B cell (primary cell): ENCODE measurements around the gene ATP8B2. TPM values are rescaled to one million over a fixed set of nuclear protein-coding genes. Genes with fewer than 3 reads are reported as not detected.
A peak's percentile ranks its signal among the peaks of the same experiment; 100 is the strongest.

Experiments
- ATAC-seq: fragments of 200-7000 bp; cut with Tn5 transposase; one replicate; pipeline ENCODE4 v1.10.0; 2021; ENCODE audit warnings: low read depth, mild to moderate bottlenecking, moderate number of reproducible peaks, moderate library complexity
- CTCF ChIA-PET: fragments of 350-600 bp; sonication (Branson Sonifier 250); formaldehyde crosslinking; loops from one replicate; lab custom pipeline; 2021; ENCODE audit warnings: antibody characterized with exemption, inconsistent platforms; lab: Charles Lee
- POLR2A ChIA-PET: fragments of 350-600 bp; sonication (Branson Sonifier 250); formaldehyde crosslinking; loops from one replicate; lab custom pipeline; 2021; ENCODE audit warnings: antibody characterized with exemption; lab: Charles Lee
- DNase-seq: peaks from one replicate; pipeline ENCODE4 v3.0.0; 2013
- H2AFZ ChIP-seq: 2 replicates; pipeline ENCODE4 v1.6.1; 2012; ENCODE audit warnings: mild to moderate bottlenecking, low read depth, low read length; ENCODE audit not compliant: insufficient read depth, poor library complexity, severe bottlenecking
- H3K27ac ChIP-seq, 2 donors: 1 replicate in 1 of 2; 2 replicates in 1 of 2; pipeline ENCODE4 v1.5.1; 2012 to 2013; ENCODE audit warnings: low read length in 2 of 2, mild to moderate bottlenecking in 2 of 2, moderate library complexity in 1 of 2
- H3K27me3 ChIP-seq, 4 experiments: fragments of 200-600 bp in 1 of 4; sonication (generic) in 1 of 4; replicated peaks in 1 of 4; 1 replicate in 2 of 4; 2 replicates in 2 of 4; pipeline versions ENCODE4 v1.6.1 to v1.7.0; 2013 to 2016; ENCODE audit warnings: low read length in 3 of 4, mild to moderate bottlenecking in 2 of 4, mixed read lengths in 1 of 4, moderate library complexity in 1 of 4; ENCODE audit not compliant: insufficient read depth in 4 of 4, control insufficient read depth in 3 of 4; ENCODE audit errors: control extremely low read depth in 1 of 4
- H3K36me3 ChIP-seq, 2 experiments: replicated peaks in 1 of 2; 1 replicate in 1 of 2; 2 replicates in 1 of 2; pipeline versions ENCODE4 v1.6.1 to v1.7.1; 2013; ENCODE audit warnings: low read length in 1 of 2; ENCODE audit not compliant: insufficient read depth in 2 of 2, control insufficient read depth in 1 of 2; ENCODE audit errors: control extremely low read depth in 1 of 2, extremely low read depth in 1 of 2
- H3K4me1 ChIP-seq, 2 donors: fragments of 200-600 bp in 1 of 2; sonication (generic) in 1 of 2; 1 replicate in 1 of 2; 2 replicates in 1 of 2; pipeline versions ENCODE4 v1.5.1 to v1.6.1; 2013 to 2017; ENCODE audit warnings: low read length in 2 of 2; ENCODE audit not compliant: control insufficient read depth in 2 of 2, insufficient read depth in 2 of 2
- H3K4me2 ChIP-seq: replicated peaks from 2 replicates; pipeline ENCODE3; 2012; ENCODE audit warnings: mild to moderate bottlenecking, low read depth, low read length; ENCODE audit not compliant: poor library complexity, severe bottlenecking
- H3K4me3 ChIP-seq, 5 experiments: fragments of 200-600 bp in 1 of 5; sonication (generic) in 1 of 5; 1 replicate in 3 of 5; 2 replicates in 2 of 5; pipeline versions ENCODE4 v1.5.1 to v1.7.0; 2011 to 2016; ENCODE audit warnings: low read length in 4 of 5, mild to moderate bottlenecking in 4 of 5, low read depth in 2 of 5, control low read depth in 1 of 5, moderate library complexity in 1 of 5; ENCODE audit not compliant: insufficient read depth in 1 of 5; ENCODE audit errors: control extremely low read depth in 1 of 5, extremely low read depth in 1 of 5
- H3K79me2 ChIP-seq: fragments of 200-600 bp; sonication (generic); one replicate; pipeline ENCODE4 v1.6.0; 2016; ENCODE audit warnings: low read length; ENCODE audit not compliant: control insufficient read depth, insufficient read depth
- H3K9ac ChIP-seq: fragments of 200-600 bp; sonication (generic); 2 replicates; pipeline ENCODE4 v1.6.1; 2017; ENCODE audit warnings: mild to moderate bottlenecking, low read length, moderate library complexity
- H3K9me3 ChIP-seq, 3 donors: one replicate each; pipeline versions ENCODE4 v1.6.1 to v1.7.1; 2013; ENCODE audit warnings: low read length in 2 of 3; ENCODE audit not compliant: control insufficient read depth in 2 of 3, insufficient read depth in 1 of 3; ENCODE audit errors: control extremely low read depth in 1 of 3
- H4K20me1 ChIP-seq: 2 replicates; pipeline ENCODE4 v1.6.0; 2012; ENCODE audit warnings: mild to moderate bottlenecking, low read length; ENCODE audit not compliant: insufficient read depth, control insufficient read depth, poor library complexity, severe bottlenecking
- H3K27ac Mint-ChIP-seq: one replicate; pipeline ENCODE4 v1.8.0; 2021; ENCODE audit warnings: mixed read lengths
- H3K27me3 Mint-ChIP-seq: one replicate; pipeline ENCODE4 v1.8.0; 2021; ENCODE audit warnings: mixed read lengths
- H3K4me1 Mint-ChIP-seq: one replicate; pipeline ENCODE4 v1.8.0; 2021; ENCODE audit warnings: mixed read lengths
- H3K4me3 Mint-ChIP-seq: one replicate; pipeline ENCODE4 v1.8.0; 2021; ENCODE audit warnings: mixed read lengths
- H3K9me3 Mint-ChIP-seq: one replicate; pipeline ENCODE4 v1.8.0; 2022; ENCODE audit warnings: mixed read lengths; ENCODE audit not compliant: insufficient read depth
- EZH2 ChIP-seq: IDR thresholded peaks from 2 replicates; pipeline ENCODE4 v1.6.1; 2012; ENCODE audit warnings: borderline replicate concordance, low read depth, mild to moderate bottlenecking, moderate library complexity, low read length; ENCODE audit not compliant: insufficient read depth, poor library complexity, severe bottlenecking
- WGBS: methylation state at CpG from one replicate; pipeline ENCODE4 v1.1.5; 2013; ENCODE audit warnings: missing lambda C conversion rate; ENCODE audit not compliant: insufficient coverage; 5-methylcytosine and 5-hydroxymethylcytosine counted together
- intact Hi-C: fragments of 100-400 bp; cut with micrococcal nuclease; formaldehyde crosslinking; loops from one replicate; pipeline ENCODE4 v1.10.0; 2022
- polyA plus RNA-seq: library from polyadenylated mRNA; depleted of rRNA; stranded (reverse); fragments of >200 nt; gene quantifications from 2 replicates; pipeline ENCODE4 v1.2.3, GENCODE V29; 2012
- total RNA-seq, 2 donors: library from RNA; stranded (reverse); fragments of 120-200 nt in 1 of 2; gene quantifications; 1 replicate in 1 of 2; 2 replicates in 1 of 2; pipeline versions ENCODE4 v1.2.3 to v1.2.4, GENCODE V29; 2013 to 2022
- TF ChIP-seq, protein P1 (sequence below): fragments of 200-600 bp; IDR thresholded peaks from one replicate; pipeline ENCODE4 v1.8.0; 2022; ENCODE audit warnings: antibody characterized with exemption, mild to moderate bottlenecking

Gene ATP8B2
- total and polyA plus RNA-seq, 2 donors (not counting 1 experiment from before 2014, with no cell fraction given) = 31.1 to 50.2 TPM

DNA sequence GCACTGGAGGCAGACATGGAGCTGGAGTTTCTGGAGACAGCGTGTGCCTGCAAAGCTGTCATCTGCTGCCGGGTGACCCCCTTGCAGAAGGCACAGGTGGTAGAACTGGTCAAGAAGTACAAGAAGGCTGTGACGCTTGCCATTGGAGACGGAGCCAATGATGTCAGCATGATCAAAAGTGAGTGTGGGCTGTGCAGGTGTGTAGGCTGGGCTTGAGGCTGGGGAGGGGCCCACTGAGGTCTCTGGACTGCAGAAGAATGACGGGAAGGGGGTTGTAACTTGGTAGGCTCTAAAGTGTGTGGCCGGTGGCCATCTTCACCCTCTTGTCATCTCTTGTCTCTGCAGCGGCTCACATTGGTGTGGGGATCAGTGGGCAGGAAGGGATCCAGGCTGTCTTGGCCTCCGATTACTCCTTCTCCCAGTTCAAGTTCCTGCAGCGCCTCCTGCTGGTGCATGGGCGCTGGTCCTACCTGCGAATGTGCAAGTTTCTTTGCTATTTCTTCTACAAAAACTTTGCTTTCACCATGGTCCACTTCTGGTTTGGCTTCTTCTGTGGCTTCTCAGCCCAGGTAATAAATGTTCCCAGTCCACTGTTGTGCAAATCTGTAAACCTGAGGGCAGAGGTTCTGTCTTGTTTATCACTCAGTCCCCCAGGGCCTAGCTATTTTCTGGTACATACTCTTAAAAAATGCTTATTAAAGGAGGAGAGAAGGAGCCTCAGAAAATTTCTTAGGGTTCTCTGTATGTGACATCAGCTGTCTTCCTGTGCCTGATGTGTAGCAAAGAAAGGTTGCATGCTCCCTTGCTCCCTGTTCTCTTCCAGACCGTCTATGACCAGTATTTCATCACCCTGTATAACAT, 19.9 kb downstream of the ATP8B2 start:
- Histone ChIP-seq H3K27me3 (no peaks in the 10 kb centered on the region), H3K27ac (no peak overlapping the region), H3K9ac (no peak overlapping the region), H4K20me1 (no peaks in the 10 kb centered on the region), H3K36me3 (peaks cover 0 to 77% of the 10 kb centered on the region in 2 experiments), H2AFZ (no peak overlapping the region), H3K79me2 (no peaks in the 10 kb centered on the region), H3K4me2 (no peak overlapping the region), H3K4me1 (peaks cover 0 to 4% of the 10 kb centered on the region in 2 donors), H3K9me3 (no peaks in the 10 kb centered on the region), H3K4me3 (no peak overlapping the region)
- ChIA-PET CTCF (interaction anchor here (1.2 to 2.0 kb wide), 3 partner anchors 10 to 145 kb away, joined by 3 to 17 read pairs (median 7); no protein-coding TSS in a partner anchor), POLR2A (no interaction called here)
- 95% methylated on average over 11 of the region's 12 CpGs for WGBS
- H3K9me3 Mint-ChIP-seq = no peaks in the 10 kb centered on the region
- TF ChIP-seq EZH2 = no peak
- TF ChIP-seq, protein P1, sequence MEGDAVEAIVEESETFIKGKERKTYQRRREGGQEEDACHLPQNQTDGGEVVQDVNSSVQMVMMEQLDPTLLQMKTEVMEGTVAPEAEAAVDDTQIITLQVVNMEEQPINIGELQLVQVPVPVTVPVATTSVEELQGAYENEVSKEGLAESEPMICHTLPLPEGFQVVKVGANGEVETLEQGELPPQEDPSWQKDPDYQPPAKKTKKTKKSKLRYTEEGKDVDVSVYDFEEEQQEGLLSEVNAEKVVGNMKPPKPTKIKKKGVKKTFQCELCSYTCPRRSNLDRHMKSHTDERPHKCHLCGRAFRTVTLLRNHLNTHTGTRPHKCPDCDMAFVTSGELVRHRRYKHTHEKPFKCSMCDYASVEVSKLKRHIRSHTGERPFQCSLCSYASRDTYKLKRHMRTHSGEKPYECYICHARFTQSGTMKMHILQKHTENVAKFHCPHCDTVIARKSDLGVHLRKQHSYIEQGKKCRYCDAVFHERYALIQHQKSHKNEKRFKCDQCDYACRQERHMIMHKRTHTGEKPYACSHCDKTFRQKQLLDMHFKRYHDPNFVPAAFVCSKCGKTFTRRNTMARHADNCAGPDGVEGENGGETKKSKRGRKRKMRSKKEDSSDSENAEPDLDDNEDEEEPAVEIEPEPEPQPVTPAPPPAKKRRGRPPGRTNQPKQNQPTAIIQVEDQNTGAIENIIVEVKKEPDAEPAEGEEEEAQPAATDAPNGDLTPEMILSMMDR = peak; percentile 61
- no peak overlapping the region for H3K4me3 Mint-ChIP-seq
- intact Hi-C loops = no loop called here
- DNase-seq (peak; percentile 46), ATAC-seq (no peak)
- H3K27me3 Mint-ChIP-seq = no peaks in the 10 kb centered on the region
- no peak overlapping the region for H3K27ac Mint-ChIP-seq
- peaks cover 6% of the 10 kb centered on the region for H3K4me1 Mint-ChIP-seq

DNA sequence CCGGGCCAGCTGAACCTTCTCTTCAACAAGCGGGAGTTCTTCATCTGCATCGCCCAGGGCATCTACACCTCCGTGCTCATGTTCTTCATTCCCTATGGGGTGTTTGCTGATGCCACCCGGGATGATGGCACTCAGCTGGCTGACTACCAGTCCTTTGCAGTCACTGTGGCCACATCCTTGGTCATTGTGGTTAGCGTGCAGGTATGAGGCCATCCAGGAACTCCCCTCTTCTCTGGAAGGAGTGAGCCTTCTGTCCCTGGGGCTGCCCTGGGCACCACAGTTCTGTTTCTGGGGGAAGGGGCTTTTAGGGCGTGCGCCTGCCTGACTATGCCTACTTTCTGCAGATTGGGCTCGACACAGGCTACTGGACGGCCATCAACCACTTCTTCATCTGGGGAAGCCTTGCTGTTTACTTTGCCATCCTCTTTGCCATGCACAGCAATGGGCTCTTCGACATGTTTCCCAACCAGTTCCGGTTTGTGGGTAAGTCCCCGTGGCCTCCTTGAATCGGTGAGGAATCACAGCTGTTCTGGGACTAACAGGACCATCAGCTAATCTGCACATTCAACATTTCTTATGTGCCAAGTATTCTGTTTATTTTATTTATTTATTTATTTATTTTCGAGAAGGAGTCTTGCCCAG, 21.1 kb downstream of the ATP8B2 start:
- peaks cover 2% of the 10 kb centered on the region for H3K27me3 Mint-ChIP-seq
- peaks cover 6% of the 10 kb centered on the region for H3K4me1 Mint-ChIP-seq
- no peaks in the 10 kb centered on the region for H3K9me3 Mint-ChIP-seq
- ATAC-seq = no peak
- no peak overlapping the region for H3K27ac Mint-ChIP-seq
- peaks cover 0 to 4% of the 10 kb centered on the region in 2 donors for H3K4me1 ChIP-seq
- no peak overlapping the region for H3K27ac ChIP-seq
- H3K27me3 ChIP-seq = peaks cover 0 to 2% (median 0%) of the 10 kb centered on the region in 4 experiments
- H3K4me2 ChIP-seq = no peak overlapping the region
- H3K79me2 ChIP-seq = no peaks in the 10 kb centered on the region
- intact Hi-C loops = no loop called here
- H3K4me3 ChIP-seq = no peak overlapping the region
- WGBS = 97% methylated on average over 12 of the region's 15 CpGs
- DNase-seq = no peak
- no peak overlapping the region for H3K9ac ChIP-seq
- H3K36me3 ChIP-seq = peaks cover 0 to 65% of the 10 kb centered on the region in 2 experiments
- no peak overlapping the region for H2AFZ ChIP-seq
- ChIA-PET CTCF (no interaction called here), POLR2A (no interaction called here)
- H3K4me3 Mint-ChIP-seq = no peak overlapping the region
- no peak for TF ChIP-seq EZH2
- TF ChIP-seq, protein P1 = no peak
- no peaks in the 10 kb centered on the region for H4K20me1 ChIP-seq
- no peaks in the 10 kb centered on the region for H3K9me3 ChIP-seq
